HG03565 (cell line): ENCODE data around the gene TLR3.

Experiments used
- ATAC-seq: cut with Tn5 transposase; IDR thresholded peaks from one replicate; pipeline ENCODE4 v1.9.1; 2021; ENCODE audit warnings: mild to moderate bottlenecking, moderate library complexity; ENCODE audit not compliant: unreplicated experiment

Gene TLR3

GRCh38 chr4:186104890-186105646 lies 36.1 kb downstream of the TLR3 start:
- no peak for ATAC-seq

GRCh38 chr4:186105647-186106321 lies 36.8 kb downstream of the TLR3 start:
- no peak for ATAC-seq

- no peak for ATAC-seq
Observed at GRCh38 chr4:186107947-186108346, 39.0 kb downstream of the TLR3 start.

GRCh38 chr4:186108391-186108790 lies 39.4 kb downstream of the TLR3 start:
- ATAC-seq, result no peak

- ATAC-seq, result no peak
Observed at GRCh38 chr4:186109245-186109644, 40.3 kb downstream of the TLR3 start.

- ATAC-seq, result no peak
Observed at GRCh38 chr4:186116697-186117096, 47.7 kb downstream of the TLR3 start.

GRCh38 chr4:186118582-186118981 lies 49.6 kb downstream of the TLR3 start:
- ATAC-seq, result no peak

GRCh38 chr4:186121057-186121456 lies 52.1 kb downstream of the TLR3 start:
- no peak for ATAC-seq

GRCh38 chr4:186128842-186129241 lies 59.9 kb downstream of the TLR3 start:
- ATAC-seq, result no peak

- no peak for ATAC-seq
Observed at GRCh38 chr4:186131935-186132334, 63.0 kb downstream of the TLR3 start.

- no peak for ATAC-seq
Observed at GRCh38 chr4:186132577-186133242, 63.8 kb downstream of the TLR3 start.

- peak; percentile 100 for ATAC-seq
Observed at GRCh38 chr4:186134257-186134656, 65.3 kb downstream of the TLR3 start.

- ATAC-seq, result no peak
Observed at GRCh38 chr4:186134861-186135260, 65.9 kb downstream of the TLR3 start.

GRCh38 chr4:186137196-186137794 lies 68.3 kb downstream of the TLR3 start:
- ATAC-seq, result no peak
